ENCODE results near the gene FLACC1. TPM values are rescaled to one million over a fixed set of nuclear protein-coding genes. Genes with fewer than 3 reads are reported as not detected.
"Not testable (repeated sequence)": the region's sequence is repeated elsewhere in the genome, so short reads cannot be mapped to it uniquely, and the experiment has no call there.

The FLACC1 gene
- polyA plus RNA-seq, 2 donors, result 0.27 to 0.59 TPM

DNA sequence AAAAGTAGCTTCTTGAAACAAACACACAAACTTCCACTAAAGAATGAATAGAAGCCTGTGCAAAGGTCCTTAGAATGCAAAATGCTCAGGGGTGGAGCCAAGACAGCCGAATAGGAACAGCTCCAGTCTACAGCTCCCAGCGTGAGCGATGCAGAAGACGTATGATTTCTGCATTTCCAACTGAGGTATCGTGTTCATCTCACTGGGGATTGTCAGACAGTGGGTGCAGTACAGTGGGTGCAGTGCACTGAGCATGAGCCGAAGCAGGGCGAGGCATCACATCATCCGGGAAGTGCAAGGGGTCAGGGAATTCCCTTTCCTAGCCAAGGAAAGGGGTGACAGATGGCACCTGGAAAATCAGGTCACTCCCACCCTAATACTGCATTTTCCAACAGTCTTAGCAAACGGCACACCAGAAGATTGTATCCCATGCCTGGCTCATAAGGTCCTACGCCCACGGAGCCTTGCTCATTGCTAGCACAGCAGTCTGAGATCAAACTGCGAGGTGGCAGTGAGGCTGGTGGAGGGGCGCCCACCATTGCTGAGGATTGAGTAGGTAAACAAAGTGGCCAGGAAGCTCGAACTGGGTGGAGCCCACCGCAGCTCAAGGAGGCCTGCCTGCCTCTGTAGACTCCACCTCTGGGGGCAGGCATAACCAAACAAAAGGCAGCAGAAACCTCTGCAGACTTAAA is 66.5 kb downstream of the FLACC1 start:
- H3K36me3 ChIP-seq (ENCODE audit: control insufficient read depth in 2 of 2, insufficient read depth in 2 of 2, low read length in 1 of 2); H3K27me3 ChIP-seq (ENCODE audit: control insufficient read depth in 1 of 2, insufficient read depth in 2 of 2, low read length in 2 of 2); H3K27ac ChIP-seq (ENCODE audit: low read depth in 2 of 2, low read length in 1 of 2); H3K4me3 ChIP-seq (ENCODE audit: low read depth in 1 of 2, low read length in 2 of 2); H3K4me1 ChIP-seq (ENCODE audit: control insufficient read depth in 2 of 2, insufficient read depth in 2 of 2, low read length in 1 of 2); H3K9me3 ChIP-seq (ENCODE audit: control insufficient read depth in 2 of 2, insufficient read depth in 1 of 2, low read depth in 1 of 2, low read length in 1 of 2): not testable (repeated sequence)
- 92 to 96% methylated on average over 15 of the region's 15 CpGs for WGBS, 2 donors

DNA sequence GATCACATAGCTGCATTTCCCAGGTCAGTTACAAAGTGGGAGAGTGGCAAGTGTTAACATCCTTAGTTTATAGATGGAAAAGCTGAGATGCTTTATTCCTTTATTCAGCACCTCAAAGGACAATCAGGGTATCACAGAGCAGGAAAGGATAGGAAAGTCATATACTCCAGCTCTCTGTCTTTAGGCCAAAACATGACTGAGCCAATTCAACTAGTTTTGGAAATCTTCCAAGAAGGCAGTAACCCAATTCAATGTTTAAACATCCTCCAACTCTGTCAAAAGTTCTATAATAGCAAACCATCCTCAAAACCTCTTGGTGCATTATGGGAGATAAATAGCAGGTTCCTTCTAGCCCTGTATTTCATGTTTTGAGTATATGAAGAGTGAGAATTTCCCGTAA is 71.6 kb downstream of the FLACC1 start:
- no peaks in the 10 kb centered on the region for H3K4me1 ChIP-seq (ENCODE audit: control insufficient read depth in 2 of 2, insufficient read depth in 2 of 2, low read length in 1 of 2)
- H3K9me3 ChIP-seq (ENCODE audit: control insufficient read depth in 2 of 2, insufficient read depth in 1 of 2, low read depth in 1 of 2, low read length in 1 of 2), result peaks cover 0 to 4% of the 10 kb centered on the region in 2 donors
- no peak overlapping the region for H3K4me3 ChIP-seq (ENCODE audit: low read depth in 1 of 2, low read length in 2 of 2)
- peaks cover 6 to 7% of the 10 kb centered on the region in 2 donors for H3K36me3 ChIP-seq (ENCODE audit: control insufficient read depth in 2 of 2, insufficient read depth in 2 of 2, low read length in 1 of 2)
- WGBS, 2 donors, result 96 to 97% methylated on average over 1 of the region's 1 CpG
- no peak overlapping the region for H3K27ac ChIP-seq (ENCODE audit: low read depth in 2 of 2, low read length in 1 of 2)
- H3K27me3 ChIP-seq (ENCODE audit: control insufficient read depth in 1 of 2, insufficient read depth in 2 of 2, low read length in 2 of 2), result no peaks in the 10 kb centered on the region

DNA sequence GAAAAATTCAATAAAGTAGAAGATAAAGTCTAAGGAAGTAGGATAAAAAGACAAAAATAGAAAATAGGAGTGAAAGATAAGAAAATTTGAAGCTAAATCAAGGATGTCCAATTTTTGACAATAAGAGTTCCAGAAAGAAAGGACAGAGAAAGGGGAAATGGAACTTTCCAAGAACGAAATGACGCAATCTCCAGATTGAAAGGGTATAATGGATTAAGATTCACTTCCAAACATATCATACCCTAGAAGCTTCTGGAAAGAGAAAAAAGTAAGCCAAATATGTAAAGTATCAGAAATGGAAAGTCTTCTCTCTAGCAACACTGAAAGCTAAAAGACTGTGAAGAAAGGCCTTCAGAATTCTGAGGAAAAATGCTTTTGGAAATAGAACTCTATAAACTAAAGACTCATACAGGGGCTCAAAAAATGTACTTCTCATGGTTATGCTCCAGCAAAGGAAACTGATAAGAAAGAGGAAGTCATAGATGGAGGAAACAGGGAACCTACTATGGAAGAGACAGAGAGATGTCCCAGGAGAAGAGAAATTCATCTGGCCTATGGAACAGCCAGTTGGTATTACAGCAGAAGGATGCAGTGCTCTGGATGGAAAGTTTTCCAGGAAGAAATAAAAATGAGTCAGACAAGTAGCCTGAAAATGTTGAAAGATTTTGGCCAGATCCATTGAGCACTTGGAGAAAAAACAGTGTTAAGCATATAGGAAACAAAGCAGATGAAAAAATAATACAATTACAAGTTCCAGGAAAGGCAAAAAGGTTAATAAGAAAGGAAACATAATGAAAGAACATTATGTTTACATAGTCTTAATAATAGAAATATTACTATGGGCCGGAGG is 76.7 kb downstream of the FLACC1 start:
- H3K9me3 ChIP-seq (ENCODE audit: control insufficient read depth in 2 of 2, insufficient read depth in 1 of 2, low read depth in 1 of 2, low read length in 1 of 2), result no peaks in the 10 kb centered on the region
- 88% methylated on average over 3 of the region's 3 CpGs for WGBS, 2 donors
- H3K27ac ChIP-seq (ENCODE audit: low read depth in 2 of 2, low read length in 1 of 2), result no peak overlapping the region
- no peak overlapping the region for H3K4me3 ChIP-seq (ENCODE audit: low read depth in 1 of 2, low read length in 2 of 2)
- H3K4me1 ChIP-seq (ENCODE audit: control insufficient read depth in 2 of 2, insufficient read depth in 2 of 2, low read length in 1 of 2), result no peaks in the 10 kb centered on the region
- peaks cover 3 to 5% of the 10 kb centered on the region in 2 donors for H3K36me3 ChIP-seq (ENCODE audit: control insufficient read depth in 2 of 2, insufficient read depth in 2 of 2, low read length in 1 of 2)
- no peaks in the 10 kb centered on the region for H3K27me3 ChIP-seq (ENCODE audit: control insufficient read depth in 1 of 2, insufficient read depth in 2 of 2, low read length in 2 of 2)

DNA sequence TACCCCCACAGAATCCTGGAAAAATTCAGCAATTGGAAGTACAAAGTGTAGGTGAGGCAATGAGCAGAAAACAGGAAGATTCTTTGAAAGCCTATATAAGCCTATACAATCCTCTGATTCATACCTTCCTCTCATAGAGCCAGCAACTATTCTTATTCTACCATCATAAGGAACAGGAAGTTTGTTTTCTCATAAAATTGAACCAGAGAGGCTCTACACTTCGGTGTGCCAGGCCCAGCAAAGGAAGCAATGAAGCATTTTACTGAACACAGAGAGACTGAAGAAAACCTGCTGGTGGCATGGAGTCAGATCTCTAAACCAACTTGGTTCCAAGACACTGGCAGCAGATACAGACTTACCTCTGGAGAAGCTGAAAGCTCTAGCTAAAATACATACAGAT is 78.1 kb downstream of the FLACC1 start:
- Histone ChIP-seq H3K9me3 (ENCODE audit: control insufficient read depth in 2 of 2, insufficient read depth in 1 of 2, low read depth in 1 of 2, low read length in 1 of 2) (no peaks in the 10 kb centered on the region), H3K27ac (ENCODE audit: low read depth in 2 of 2, low read length in 1 of 2) (peak overlapping the region; percentile 56 to 85), H3K4me3 (ENCODE audit: low read depth in 1 of 2, low read length in 2 of 2) (no peak overlapping the region), H3K4me1 (ENCODE audit: control insufficient read depth in 2 of 2, insufficient read depth in 2 of 2, low read length in 1 of 2) (no peaks in the 10 kb centered on the region), H3K36me3 (ENCODE audit: control insufficient read depth in 2 of 2, insufficient read depth in 2 of 2, low read length in 1 of 2) (peaks cover 0 to 5% of the 10 kb centered on the region in 2 donors), H3K27me3 (ENCODE audit: control insufficient read depth in 1 of 2, insufficient read depth in 2 of 2, low read length in 2 of 2) (no peaks in the 10 kb centered on the region)
- 56 to 70% methylated on average over 1 of the region's 1 CpG for WGBS, 2 donors

DNA sequence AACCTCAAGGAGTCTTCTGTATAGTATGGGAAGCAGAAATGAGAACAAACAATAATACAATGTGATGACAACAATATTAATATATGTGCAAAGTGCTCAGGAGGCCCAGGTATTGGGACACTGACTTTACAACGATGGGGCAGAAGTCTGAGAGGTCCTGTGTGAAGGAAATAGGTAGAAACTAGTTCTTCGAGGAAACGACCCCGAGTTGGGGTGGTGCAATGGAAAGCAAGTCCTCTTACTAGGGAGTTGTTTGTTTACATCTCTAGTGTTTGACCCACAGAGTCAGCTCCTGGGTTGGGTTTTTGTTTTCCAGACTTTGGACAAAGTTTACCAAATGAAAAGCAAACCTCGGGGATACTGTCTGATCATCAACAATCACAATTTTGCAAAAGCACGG is 80.6 kb downstream of the FLACC1 start:
- Histone ChIP-seq H3K4me3 (ENCODE audit: low read depth in 1 of 2, low read length in 2 of 2) (no peak overlapping the region), H3K27me3 (ENCODE audit: control insufficient read depth in 1 of 2, insufficient read depth in 2 of 2, low read length in 2 of 2) (no peaks in the 10 kb centered on the region), H3K4me1 (ENCODE audit: control insufficient read depth in 2 of 2, insufficient read depth in 2 of 2, low read length in 1 of 2) (no peaks in the 10 kb centered on the region), H3K27ac (ENCODE audit: low read depth in 2 of 2, low read length in 1 of 2) (no peak overlapping the region), H3K9me3 (ENCODE audit: control insufficient read depth in 2 of 2, insufficient read depth in 1 of 2, low read depth in 1 of 2, low read length in 1 of 2) (no peaks in the 10 kb centered on the region), H3K36me3 (ENCODE audit: control insufficient read depth in 2 of 2, insufficient read depth in 2 of 2, low read length in 1 of 2) (peaks cover 0 to 12% of the 10 kb centered on the region in 2 donors)
- 86 to 92% methylated on average over 6 of the region's 6 CpGs for WGBS, 2 donors

DNA sequence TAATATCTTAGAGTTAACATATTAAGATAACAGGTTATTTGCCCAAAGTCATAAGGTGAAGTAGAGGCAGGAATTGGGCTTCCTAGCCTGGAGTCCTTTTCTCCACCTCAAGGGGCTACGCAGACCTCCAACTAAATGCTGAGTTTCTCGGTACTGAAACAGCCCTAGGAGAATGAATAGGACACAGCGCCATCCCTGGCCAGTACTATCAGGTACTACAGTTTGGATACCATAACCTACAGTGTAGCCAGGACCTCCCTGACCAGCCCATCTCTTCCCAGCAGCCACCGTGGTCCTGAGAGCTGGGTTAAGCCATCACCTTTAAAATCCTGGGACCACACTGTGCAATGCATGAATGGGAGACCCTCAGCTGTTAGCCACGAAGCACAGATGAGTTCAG is 81.2 kb downstream of the FLACC1 start:
- WGBS, 2 donors, result 73 to 80% methylated on average over 5 of the region's 5 CpGs
- no peaks in the 10 kb centered on the region for H3K4me1 ChIP-seq (ENCODE audit: control insufficient read depth in 2 of 2, insufficient read depth in 2 of 2, low read length in 1 of 2)
- peaks cover 0 to 12% of the 10 kb centered on the region in 2 donors for H3K36me3 ChIP-seq (ENCODE audit: control insufficient read depth in 2 of 2, insufficient read depth in 2 of 2, low read length in 1 of 2)

DNA sequence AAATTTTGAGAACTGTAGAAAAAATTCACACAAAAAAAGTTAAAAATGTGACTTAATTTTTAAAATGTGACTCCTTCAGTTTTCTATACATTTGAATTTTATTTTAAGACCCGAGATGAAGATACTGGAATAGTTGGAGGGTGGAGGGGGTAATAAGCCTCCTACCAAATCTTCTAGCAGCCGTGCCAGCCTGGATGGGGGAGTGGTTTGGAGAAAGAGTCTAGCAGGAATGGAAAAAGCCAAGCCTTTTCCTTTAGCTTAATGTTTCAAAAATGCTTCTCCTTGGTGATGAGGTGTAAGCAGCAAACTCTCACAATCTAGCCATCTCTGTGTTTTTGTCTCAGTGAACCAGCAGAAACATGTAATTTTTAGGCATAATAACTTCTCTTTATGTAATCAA is 82.1 kb downstream of the FLACC1 start:
- 81% methylated on average over 2 of the region's 2 CpGs for WGBS, 2 donors
- Histone ChIP-seq H3K4me3 (ENCODE audit: low read depth in 1 of 2, low read length in 2 of 2) (no peak overlapping the region), H3K9me3 (ENCODE audit: control insufficient read depth in 2 of 2, insufficient read depth in 1 of 2, low read depth in 1 of 2, low read length in 1 of 2) (no peaks in the 10 kb centered on the region), H3K36me3 (ENCODE audit: control insufficient read depth in 2 of 2, insufficient read depth in 2 of 2, low read length in 1 of 2) (peaks cover 0 to 16% of the 10 kb centered on the region in 2 donors), H3K27me3 (ENCODE audit: control insufficient read depth in 1 of 2, insufficient read depth in 2 of 2, low read length in 2 of 2) (no peaks in the 10 kb centered on the region), H3K27ac (ENCODE audit: low read depth in 2 of 2, low read length in 1 of 2) (no peak overlapping the region), H3K4me1 (ENCODE audit: control insufficient read depth in 2 of 2, insufficient read depth in 2 of 2, low read length in 1 of 2) (no peaks in the 10 kb centered on the region)

More for the DNA sequence above, 81.2 kb downstream of the FLACC1 start:
- no peaks in the 10 kb centered on the region for H3K27me3 ChIP-seq (ENCODE audit: control insufficient read depth in 1 of 2, insufficient read depth in 2 of 2, low read length in 2 of 2)
- no peak overlapping the region for H3K27ac ChIP-seq (ENCODE audit: low read depth in 2 of 2, low read length in 1 of 2)
- H3K4me3 ChIP-seq (ENCODE audit: low read depth in 1 of 2, low read length in 2 of 2), result no peak overlapping the region
- H3K9me3 ChIP-seq (ENCODE audit: control insufficient read depth in 2 of 2, insufficient read depth in 1 of 2, low read depth in 1 of 2, low read length in 1 of 2), result no peaks in the 10 kb centered on the region

DNA sequence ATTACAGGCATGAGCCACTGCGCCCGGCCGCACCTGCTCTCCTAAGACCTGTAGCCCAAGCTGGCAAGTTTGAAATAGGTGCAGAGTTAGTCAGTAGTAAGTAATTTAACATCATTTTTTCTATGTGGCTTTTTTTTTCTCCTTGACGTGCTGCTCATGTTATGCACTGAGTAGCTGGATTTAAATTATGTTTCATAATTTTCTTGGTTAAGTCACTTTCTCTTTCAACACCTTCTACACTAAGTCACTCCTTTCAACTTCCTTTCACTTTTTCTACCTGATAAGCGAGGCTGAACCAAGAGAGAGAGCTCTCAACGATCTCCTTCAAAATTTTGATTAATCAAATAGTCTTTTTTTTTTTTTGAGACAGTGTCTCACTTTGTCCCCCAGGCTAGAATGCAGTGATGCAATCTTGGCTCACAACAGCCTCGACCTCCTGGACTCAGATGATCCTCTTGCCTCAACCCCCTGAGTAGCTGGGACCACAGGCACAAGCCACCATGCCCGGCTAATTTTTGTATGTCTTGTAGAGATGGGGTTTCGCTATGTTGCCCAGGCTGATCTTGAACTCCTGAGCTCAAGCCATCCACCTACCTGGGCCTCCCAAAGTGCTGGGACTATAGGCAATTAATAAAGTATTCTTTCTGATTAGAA is 83.7 kb downstream of the FLACC1 start:
- H3K9me3 ChIP-seq (ENCODE audit: control insufficient read depth in 2 of 2, insufficient read depth in 1 of 2, low read depth in 1 of 2, low read length in 1 of 2), result no peaks in the 10 kb centered on the region
- no peak overlapping the region for H3K27ac ChIP-seq (ENCODE audit: low read depth in 2 of 2, low read length in 1 of 2)
- peaks cover 0 to 19% of the 10 kb centered on the region in 2 donors for H3K36me3 ChIP-seq (ENCODE audit: control insufficient read depth in 2 of 2, insufficient read depth in 2 of 2, low read length in 1 of 2)
- no peaks in the 10 kb centered on the region for H3K4me1 ChIP-seq (ENCODE audit: control insufficient read depth in 2 of 2, insufficient read depth in 2 of 2, low read length in 1 of 2)
- WGBS, 2 donors, result 85% methylated on average over 9 of the region's 9 CpGs
- no peak overlapping the region for H3K4me3 ChIP-seq (ENCODE audit: low read depth in 1 of 2, low read length in 2 of 2)
- no peaks in the 10 kb centered on the region for H3K27me3 ChIP-seq (ENCODE audit: control insufficient read depth in 1 of 2, insufficient read depth in 2 of 2, low read length in 2 of 2)

DNA sequence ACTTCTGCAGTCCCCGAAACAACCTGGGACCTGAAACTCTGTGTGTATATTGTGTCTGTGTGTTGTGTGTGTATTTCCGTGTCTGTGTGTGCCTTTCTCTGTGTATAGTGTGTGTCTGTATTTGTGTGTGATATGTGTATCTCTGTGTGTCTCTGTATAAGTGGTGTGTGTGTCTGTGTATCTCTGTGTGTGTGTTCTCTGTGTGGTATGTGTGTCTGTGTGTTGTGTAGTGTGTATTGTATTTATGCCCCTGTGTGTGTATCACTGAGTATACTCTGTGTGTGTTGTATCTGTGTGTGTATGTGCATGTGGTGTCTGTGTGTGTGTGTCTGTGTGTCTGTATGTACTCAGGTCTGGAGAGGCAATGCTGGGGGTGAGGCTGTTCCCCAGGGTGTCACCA is 85.2 kb downstream of the FLACC1 start:
- no peaks in the 10 kb centered on the region for H3K9me3 ChIP-seq (ENCODE audit: control insufficient read depth in 2 of 2, insufficient read depth in 1 of 2, low read depth in 1 of 2, low read length in 1 of 2)
- H3K36me3 ChIP-seq (ENCODE audit: control insufficient read depth in 2 of 2, insufficient read depth in 2 of 2, low read length in 1 of 2), result peaks cover 0 to 23% of the 10 kb centered on the region in 2 donors
- no peak overlapping the region for H3K4me3 ChIP-seq (ENCODE audit: low read depth in 1 of 2, low read length in 2 of 2)
- WGBS, 2 donors, result 94 to 96% methylated on average over 2 of the region's 2 CpGs
- H3K4me1 ChIP-seq (ENCODE audit: control insufficient read depth in 2 of 2, insufficient read depth in 2 of 2, low read length in 1 of 2), result no peaks in the 10 kb centered on the region
- no peaks in the 10 kb centered on the region for H3K27me3 ChIP-seq (ENCODE audit: control insufficient read depth in 1 of 2, insufficient read depth in 2 of 2, low read length in 2 of 2)
- H3K27ac ChIP-seq (ENCODE audit: low read depth in 2 of 2, low read length in 1 of 2), result no peak overlapping the region

Measured in esophagus (tissue), 2 donors.